Measurements from ENCODE around the gene SLC25A25.

DNA sequence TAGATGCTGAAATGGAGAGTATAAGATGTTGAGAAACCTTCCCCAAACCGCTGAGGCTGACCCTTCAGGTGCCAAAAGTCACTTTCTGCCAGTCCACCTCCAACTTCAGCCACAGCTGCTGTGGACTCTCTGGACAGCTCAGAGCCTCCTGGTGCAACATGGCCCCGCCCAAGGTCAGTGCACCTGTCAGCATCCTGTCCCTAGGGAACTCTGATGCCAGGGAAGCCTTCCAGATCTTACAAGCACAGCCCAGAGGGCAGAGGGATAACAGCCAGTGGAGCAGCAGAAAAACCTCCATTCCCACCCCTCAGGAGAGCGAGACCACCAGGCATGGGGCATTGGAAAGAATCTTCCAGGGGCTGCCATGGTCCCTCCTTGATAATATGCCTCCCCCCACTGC is 70.0 kb downstream of the SLC25A25 start:
- TF ChIP-seq POLR2AphosphoS5 (IDR thresholded peaks at IDR 0.05; ENCODE audit: low read length) (no peak), CEBPB (IDR thresholded peaks at IDR 0.05; ENCODE audit: borderline replicate concordance in 1 of 2, low read depth in 2 of 2, low read length in 2 of 2) (no peak), ATF2 (IDR thresholded peaks at IDR 0.05; ENCODE audit: low read length) (no peak), ZBED1 (IDR thresholded peaks at IDR 0.05; ENCODE audit: borderline replicate concordance) (no peak), YBX1 (IDR thresholded peaks at IDR 0.05) (no peak)
- TF ChIP-seq, protein P1, sequence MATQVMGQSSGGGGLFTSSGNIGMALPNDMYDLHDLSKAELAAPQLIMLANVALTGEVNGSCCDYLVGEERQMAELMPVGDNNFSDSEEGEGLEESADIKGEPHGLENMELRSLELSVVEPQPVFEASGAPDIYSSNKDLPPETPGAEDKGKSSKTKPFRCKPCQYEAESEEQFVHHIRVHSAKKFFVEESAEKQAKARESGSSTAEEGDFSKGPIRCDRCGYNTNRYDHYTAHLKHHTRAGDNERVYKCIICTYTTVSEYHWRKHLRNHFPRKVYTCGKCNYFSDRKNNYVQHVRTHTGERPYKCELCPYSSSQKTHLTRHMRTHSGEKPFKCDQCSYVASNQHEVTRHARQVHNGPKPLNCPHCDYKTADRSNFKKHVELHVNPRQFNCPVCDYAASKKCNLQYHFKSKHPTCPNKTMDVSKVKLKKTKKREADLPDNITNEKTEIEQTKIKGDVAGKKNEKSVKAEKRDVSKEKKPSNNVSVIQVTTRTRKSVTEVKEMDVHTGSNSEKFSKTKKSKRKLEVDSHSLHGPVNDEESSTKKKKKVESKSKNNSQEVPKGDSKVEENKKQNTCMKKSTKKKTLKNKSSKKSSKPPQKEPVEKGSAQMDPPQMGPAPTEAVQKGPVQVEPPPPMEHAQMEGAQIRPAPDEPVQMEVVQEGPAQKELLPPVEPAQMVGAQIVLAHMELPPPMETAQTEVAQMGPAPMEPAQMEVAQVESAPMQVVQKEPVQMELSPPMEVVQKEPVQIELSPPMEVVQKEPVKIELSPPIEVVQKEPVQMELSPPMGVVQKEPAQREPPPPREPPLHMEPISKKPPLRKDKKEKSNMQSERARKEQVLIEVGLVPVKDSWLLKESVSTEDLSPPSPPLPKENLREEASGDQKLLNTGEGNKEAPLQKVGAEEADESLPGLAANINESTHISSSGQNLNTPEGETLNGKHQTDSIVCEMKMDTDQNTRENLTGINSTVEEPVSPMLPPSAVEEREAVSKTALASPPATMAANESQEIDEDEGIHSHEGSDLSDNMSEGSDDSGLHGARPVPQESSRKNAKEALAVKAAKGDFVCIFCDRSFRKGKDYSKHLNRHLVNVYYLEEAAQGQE (IDR thresholded peaks at IDR 0.05; ENCODE audit: low read depth, low read length): no peak
- TF ChIP-seq, protein P2, sequence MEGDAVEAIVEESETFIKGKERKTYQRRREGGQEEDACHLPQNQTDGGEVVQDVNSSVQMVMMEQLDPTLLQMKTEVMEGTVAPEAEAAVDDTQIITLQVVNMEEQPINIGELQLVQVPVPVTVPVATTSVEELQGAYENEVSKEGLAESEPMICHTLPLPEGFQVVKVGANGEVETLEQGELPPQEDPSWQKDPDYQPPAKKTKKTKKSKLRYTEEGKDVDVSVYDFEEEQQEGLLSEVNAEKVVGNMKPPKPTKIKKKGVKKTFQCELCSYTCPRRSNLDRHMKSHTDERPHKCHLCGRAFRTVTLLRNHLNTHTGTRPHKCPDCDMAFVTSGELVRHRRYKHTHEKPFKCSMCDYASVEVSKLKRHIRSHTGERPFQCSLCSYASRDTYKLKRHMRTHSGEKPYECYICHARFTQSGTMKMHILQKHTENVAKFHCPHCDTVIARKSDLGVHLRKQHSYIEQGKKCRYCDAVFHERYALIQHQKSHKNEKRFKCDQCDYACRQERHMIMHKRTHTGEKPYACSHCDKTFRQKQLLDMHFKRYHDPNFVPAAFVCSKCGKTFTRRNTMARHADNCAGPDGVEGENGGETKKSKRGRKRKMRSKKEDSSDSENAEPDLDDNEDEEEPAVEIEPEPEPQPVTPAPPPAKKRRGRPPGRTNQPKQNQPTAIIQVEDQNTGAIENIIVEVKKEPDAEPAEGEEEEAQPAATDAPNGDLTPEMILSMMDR (IDR thresholded peaks at IDR 0.05 in 2 of 3, conservative IDR thresholded peaks at IDR 0.05 in 1 of 3; ENCODE audit: control insufficient read depth in 2 of 3, extremely low read depth in 1 of 3, insufficient read depth in 1 of 3, low read depth in 3 of 3, low read length in 3 of 3): no peak
- TF ChIP-seq, protein P3, sequence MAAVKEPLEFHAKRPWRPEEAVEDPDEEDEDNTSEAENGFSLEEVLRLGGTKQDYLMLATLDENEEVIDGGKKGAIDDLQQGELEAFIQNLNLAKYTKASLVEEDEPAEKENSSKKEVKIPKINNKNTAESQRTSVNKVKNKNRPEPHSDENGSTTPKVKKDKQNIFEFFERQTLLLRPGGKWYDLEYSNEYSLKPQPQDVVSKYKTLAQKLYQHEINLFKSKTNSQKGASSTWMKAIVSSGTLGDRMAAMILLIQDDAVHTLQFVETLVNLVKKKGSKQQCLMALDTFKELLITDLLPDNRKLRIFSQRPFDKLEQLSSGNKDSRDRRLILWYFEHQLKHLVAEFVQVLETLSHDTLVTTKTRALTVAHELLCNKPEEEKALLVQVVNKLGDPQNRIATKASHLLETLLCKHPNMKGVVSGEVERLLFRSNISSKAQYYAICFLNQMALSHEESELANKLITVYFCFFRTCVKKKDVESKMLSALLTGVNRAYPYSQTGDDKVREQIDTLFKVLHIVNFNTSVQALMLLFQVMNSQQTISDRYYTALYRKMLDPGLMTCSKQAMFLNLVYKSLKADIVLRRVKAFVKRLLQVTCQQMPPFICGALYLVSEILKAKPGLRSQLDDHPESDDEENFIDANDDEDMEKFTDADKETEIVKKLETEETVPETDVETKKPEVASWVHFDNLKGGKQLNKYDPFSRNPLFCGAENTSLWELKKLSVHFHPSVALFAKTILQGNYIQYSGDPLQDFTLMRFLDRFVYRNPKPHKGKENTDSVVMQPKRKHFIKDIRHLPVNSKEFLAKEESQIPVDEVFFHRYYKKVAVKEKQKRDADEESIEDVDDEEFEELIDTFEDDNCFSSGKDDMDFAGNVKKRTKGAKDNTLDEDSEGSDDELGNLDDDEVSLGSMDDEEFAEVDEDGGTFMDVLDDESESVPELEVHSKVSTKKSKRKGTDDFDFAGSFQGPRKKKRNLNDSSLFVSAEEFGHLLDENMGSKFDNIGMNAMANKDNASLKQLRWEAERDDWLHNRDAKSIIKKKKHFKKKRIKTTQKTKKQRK (IDR thresholded peaks at IDR 0.05; ENCODE audit: low read depth, low read length): no peak
- TF ChIP-seq, protein P4, sequence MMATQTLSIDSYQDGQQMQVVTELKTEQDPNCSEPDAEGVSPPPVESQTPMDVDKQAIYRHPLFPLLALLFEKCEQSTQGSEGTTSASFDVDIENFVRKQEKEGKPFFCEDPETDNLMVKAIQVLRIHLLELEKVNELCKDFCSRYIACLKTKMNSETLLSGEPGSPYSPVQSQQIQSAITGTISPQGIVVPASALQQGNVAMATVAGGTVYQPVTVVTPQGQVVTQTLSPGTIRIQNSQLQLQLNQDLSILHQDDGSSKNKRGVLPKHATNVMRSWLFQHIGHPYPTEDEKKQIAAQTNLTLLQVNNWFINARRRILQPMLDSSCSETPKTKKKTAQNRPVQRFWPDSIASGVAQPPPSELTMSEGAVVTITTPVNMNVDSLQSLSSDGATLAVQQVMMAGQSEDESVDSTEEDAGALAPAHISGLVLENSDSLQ (IDR thresholded peaks at IDR 0.05): no peak
- TF ChIP-seq, protein P5, sequence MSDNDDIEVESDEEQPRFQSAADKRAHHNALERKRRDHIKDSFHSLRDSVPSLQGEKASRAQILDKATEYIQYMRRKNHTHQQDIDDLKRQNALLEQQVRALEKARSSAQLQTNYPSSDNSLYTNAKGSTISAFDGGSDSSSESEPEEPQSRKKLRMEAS (IDR thresholded peaks at IDR 0.05; ENCODE audit: low read depth, low read length): no peak

All from GM12878 (cell line).